ENCODE results near the gene TGM3.

- TF ChIP-seq CTCF (conservative IDR thresholded peaks at IDR 0.05) = no peak
- TF ChIP-seq EZH2 (IDR thresholded peaks at IDR 0.05; ENCODE audit: low read depth) = no peak
These were observed 34.7 kb upstream of the TGM3 start for GRCh38 chr20:2261046-2261485.
